ENCODE data around the gene TIAM1.

Gene TIAM1

GRCh38 chr21:31343680-31344480 is at the start of gene TIAM1:
Gene TIAM1 (minus strand): TSS chr21:31344261. CDS start chr21:31266972, 77,289 bp downstream.
- H3K9me3 Mint-ChIP-seq: no peaks in the 10 kb centered on the region
- H3K4me1 Mint-ChIP-seq: peaks cover 67% of the 10 kb centered on the region
- H3K4me3 Mint-ChIP-seq: peak within 1 kb of the TSS; percentile 90
- H3K36me3 Mint-ChIP-seq: no peaks in the 10 kb centered on the region
- peak within 1 kb of the TSS; percentile 87 for H3K27ac Mint-ChIP-seq
- peaks cover 5% of the 10 kb centered on the region for H3K27me3 Mint-ChIP-seq

- H3K27me3 Mint-ChIP-seq: no peaks in the 10 kb centered on the region
- H3K9me3 Mint-ChIP-seq: no peaks in the 10 kb centered on the region
- peaks cover 4% of the 10 kb centered on the region for H3K4me1 Mint-ChIP-seq
- H3K4me3 Mint-ChIP-seq: no peak overlapping the region
- no peak overlapping the region for H3K27ac Mint-ChIP-seq
- H3K36me3 Mint-ChIP-seq: no peaks in the 10 kb centered on the region
These were observed 43.6 kb upstream of the TIAM1 start for GRCh38 chr21:31387560-31388186.

- Mint-ChIP-seq H3K36me3 (peaks cover 2% of the 10 kb centered on the region), H3K27me3 (no peaks in the 10 kb centered on the region), H3K9me3 (peaks cover 4% of the 10 kb centered on the region), H3K4me1 (peaks cover 13% of the 10 kb centered on the region), H3K27ac (no peak overlapping the region), H3K4me3 (no peak overlapping the region)
These were observed 41.9 kb upstream of the TIAM1 start for GRCh38 chr21:31386006-31386405.

- H3K4me3 Mint-ChIP-seq: no peak overlapping the region
- H3K27me3 Mint-ChIP-seq: no peaks in the 10 kb centered on the region
- H3K36me3 Mint-ChIP-seq: peaks cover 2% of the 10 kb centered on the region
- no peak overlapping the region for H3K27ac Mint-ChIP-seq
- H3K9me3 Mint-ChIP-seq: peaks cover 4% of the 10 kb centered on the region
- peaks cover 13% of the 10 kb centered on the region for H3K4me1 Mint-ChIP-seq
These were observed 39.7 kb upstream of the TIAM1 start for GRCh38 chr21:31383770-31384169.

GRCh38 chr21:31382060-31382459 is 38.0 kb upstream of the TIAM1 start:
- H3K4me3 Mint-ChIP-seq: no peak overlapping the region
- H3K36me3 Mint-ChIP-seq: peaks cover 5% of the 10 kb centered on the region
- no peaks in the 10 kb centered on the region for H3K27me3 Mint-ChIP-seq

GRCh38 chr21:31376301-31376700 is 32.2 kb upstream of the TIAM1 start:
- Mint-ChIP-seq H3K27me3 (no peaks in the 10 kb centered on the region), H3K36me3 (peaks cover 2% of the 10 kb centered on the region)

More at GRCh38 chr21:31382060-31382459, 38.0 kb upstream of the TIAM1 start:
- peaks cover 13% of the 10 kb centered on the region for H3K4me1 Mint-ChIP-seq
- H3K27ac Mint-ChIP-seq: no peak overlapping the region
- H3K9me3 Mint-ChIP-seq: peaks cover 4% of the 10 kb centered on the region

GRCh38 chr21:31374395-31374794 is 30.3 kb upstream of the TIAM1 start:
- Mint-ChIP-seq H3K27ac (peak overlapping the region; percentile 14), H3K36me3 (peaks cover 2% of the 10 kb centered on the region), H3K4me1 (no peaks in the 10 kb centered on the region), H3K9me3 (no peaks in the 10 kb centered on the region), H3K4me3 (no peak overlapping the region), H3K27me3 (no peaks in the 10 kb centered on the region)

More at GRCh38 chr21:31376301-31376700, 32.2 kb upstream of the TIAM1 start:
- H3K9me3 Mint-ChIP-seq: no peaks in the 10 kb centered on the region
- H3K4me1 Mint-ChIP-seq: no peaks in the 10 kb centered on the region
- no peak overlapping the region for H3K4me3 Mint-ChIP-seq
- no peak overlapping the region for H3K27ac Mint-ChIP-seq

- Mint-ChIP-seq H3K27me3 (no peaks in the 10 kb centered on the region), H3K27ac (no peak overlapping the region), H3K4me1 (peaks cover 5% of the 10 kb centered on the region), H3K4me3 (no peak overlapping the region), H3K36me3 (peaks cover 2% of the 10 kb centered on the region), H3K9me3 (no peaks in the 10 kb centered on the region)
These were observed 28.4 kb upstream of the TIAM1 start for GRCh38 chr21:31372471-31372765.

- no peaks in the 10 kb centered on the region for H3K9me3 Mint-ChIP-seq
- no peak overlapping the region for H3K27ac Mint-ChIP-seq
- H3K36me3 Mint-ChIP-seq: no peaks in the 10 kb centered on the region
- no peak overlapping the region for H3K4me3 Mint-ChIP-seq
- H3K4me1 Mint-ChIP-seq: peaks cover 11% of the 10 kb centered on the region
- H3K27me3 Mint-ChIP-seq: no peaks in the 10 kb centered on the region
These were observed 27.8 kb upstream of the TIAM1 start for GRCh38 chr21:31371715-31372470.

- Mint-ChIP-seq H3K36me3 (no peaks in the 10 kb centered on the region), H3K27me3 (no peaks in the 10 kb centered on the region), H3K4me3 (no peak overlapping the region), H3K27ac (no peak overlapping the region), H3K9me3 (no peaks in the 10 kb centered on the region), H3K4me1 (peaks cover 14% of the 10 kb centered on the region)
These were observed 27.0 kb upstream of the TIAM1 start for GRCh38 chr21:31370893-31371544.

GRCh38 chr21:31370281-31370892 is 26.3 kb upstream of the TIAM1 start:
- Mint-ChIP-seq H3K4me3 (no peak overlapping the region), H3K27me3 (no peaks in the 10 kb centered on the region), H3K9me3 (no peaks in the 10 kb centered on the region), H3K4me1 (peaks cover 14% of the 10 kb centered on the region), H3K36me3 (no peaks in the 10 kb centered on the region), H3K27ac (no peak overlapping the region)

GRCh38 chr21:31368361-31368760 is 24.3 kb upstream of the TIAM1 start:
- Mint-ChIP-seq H3K4me1 (peaks cover 34% of the 10 kb centered on the region), H3K27ac (no peak overlapping the region)

GRCh38 chr21:31367801-31368200 is 23.7 kb upstream of the TIAM1 start:
- no peak overlapping the region for H3K4me3 Mint-ChIP-seq
- H3K36me3 Mint-ChIP-seq: no peaks in the 10 kb centered on the region
- H3K4me1 Mint-ChIP-seq: peaks cover 39% of the 10 kb centered on the region
- no peak overlapping the region for H3K27ac Mint-ChIP-seq
- H3K9me3 Mint-ChIP-seq: no peaks in the 10 kb centered on the region
- no peaks in the 10 kb centered on the region for H3K27me3 Mint-ChIP-seq

More at GRCh38 chr21:31368361-31368760, 24.3 kb upstream of the TIAM1 start:
- Mint-ChIP-seq H3K4me3 (no peak overlapping the region), H3K9me3 (no peaks in the 10 kb centered on the region), H3K27me3 (no peaks in the 10 kb centered on the region), H3K36me3 (no peaks in the 10 kb centered on the region)

- Mint-ChIP-seq H3K27ac (peak overlapping the region; percentile 1), H3K9me3 (no peaks in the 10 kb centered on the region), H3K4me3 (no peak overlapping the region), H3K27me3 (no peaks in the 10 kb centered on the region), H3K36me3 (no peaks in the 10 kb centered on the region), H3K4me1 (peaks cover 41% of the 10 kb centered on the region)
These were observed 22.8 kb upstream of the TIAM1 start for GRCh38 chr21:31366825-31367224.

- peaks cover 41% of the 10 kb centered on the region for H3K4me1 Mint-ChIP-seq
- H3K9me3 Mint-ChIP-seq: no peaks in the 10 kb centered on the region
- H3K27me3 Mint-ChIP-seq: no peaks in the 10 kb centered on the region
- peak overlapping the region; percentile 28 for H3K4me3 Mint-ChIP-seq
- peak overlapping the region; percentile 56 for H3K27ac Mint-ChIP-seq
- H3K36me3 Mint-ChIP-seq: peaks cover 4% of the 10 kb centered on the region
These were observed 20.3 kb upstream of the TIAM1 start for GRCh38 chr21:31364253-31364945.

Measured in activated naive CD4-positive, alpha-beta T cell treated with anti-CD3 and anti-CD28 coated beads, Interleukin-2, amount 50 U/mL, for 24 hours (primary cell).